K562 (cell line): ENCODE data around the gene SYF2. TPM values are rescaled to one million over a fixed set of nuclear protein-coding genes. Genes with fewer than 3 reads are reported as not detected.

ENCODE experiments used
- BACH1 ChIP-seq: fragments of 200-800 bp; sonication (Bioruptor generic); IDR thresholded peaks from 2 replicates; pipeline ENCODE4 v1.6.1; 2016; ENCODE audit warnings: missing genetic modification characterization, missing compliant biosample characterization
- CHD1 ChIP-seq: fragments of 200-600 bp; sonication (generic); IDR thresholded peaks from one replicate; pipeline ENCODE4 v1.6.1; 2012; ENCODE audit warnings: mild to moderate bottlenecking, moderate library complexity, low read length, inconsistent platforms
- E2F3 ChIP-seq: fragments of 250-450 bp; sonication (Bioruptor Pico); IDR thresholded peaks from 2 replicates; pipeline ENCODE4 v1.4.0; 2020; ENCODE audit warnings: mild to moderate bottlenecking
- ETV5 ChIP-seq: sonication (generic); formaldehyde crosslinking; IDR thresholded peaks from 2 replicates; pipeline ENCODE4 v1.4.0; 2020; ENCODE audit warnings: low read depth, mild to moderate bottlenecking, missing genetic modification reagents
- FOXP1 ChIP-seq: sonication (generic); formaldehyde crosslinking; IDR thresholded peaks from 2 replicates; pipeline ENCODE4 v1.8.0; 2022; ENCODE audit warnings: mild to moderate bottlenecking, missing genetic modification reagents
- HDAC3 ChIP-seq: fragments of 450-650 bp; IDR thresholded peaks from 2 replicates; pipeline ENCODE4 v1.6.1; 2018; ENCODE audit warnings: borderline replicate concordance, mild to moderate bottlenecking, moderate library complexity; ENCODE audit not compliant: partially characterized antibody
- NCOA4 ChIP-seq: fragments of 450-650 bp; IDR thresholded peaks from 2 replicates; pipeline ENCODE4 v1.6.1; 2018; ENCODE audit warnings: mild to moderate bottlenecking; ENCODE audit not compliant: partially characterized antibody
- PRMT5 ChIP-seq: sonication (generic); formaldehyde crosslinking; IDR thresholded peaks from 2 replicates; pipeline ENCODE4 v1.5.0; 2020; ENCODE audit warnings: missing genetic modification reagents
- RAD51 ChIP-seq: fragments of 450-650 bp; IDR thresholded peaks from 2 replicates; pipeline ENCODE4 v1.7.1; 2016; ENCODE audit warnings: low read depth, mild to moderate bottlenecking, borderline replicate concordance
- RUNX1 ChIP-seq: sonication (generic); IDR thresholded peaks from 2 replicates; pipeline ENCODE4 v1.6.1; 2016; ENCODE audit warnings: antibody characterized with exemption, low read depth
- SIN3B ChIP-seq: fragments of 450-650 bp; IDR thresholded peaks from 2 replicates; pipeline ENCODE4 v1.6.1; 2017; ENCODE audit warnings: low read depth, mild to moderate bottlenecking, moderate library complexity
- ZEB2 ChIP-seq: fragments of 450-650 bp; IDR thresholded peaks from 2 replicates; pipeline ENCODE4 v1.6.1; 2016
- ZNF695 ChIP-seq: fragments of 450-650 bp; formaldehyde crosslinking; IDR thresholded peaks from 2 replicates; pipeline ENCODE4 v1.4.0; 2020; ENCODE audit warnings: mild to moderate bottlenecking, moderate library complexity
- polyA plus RNA-seq, 8 experiments: library from polyadenylated mRNA; depleted of rRNA in 4 of 8; stranded (reverse) in 5 of 8; unstranded in 3 of 8; fragments of >200 nt; fragmentation: Nextera tagmentation in 2 of 8; fragmentation: Illumina TruSeq in 1 of 8; extraction: Ambion mirVana in 2 of 8; extraction: Trizol in 1 of 8; gene quantifications; 2 replicates each; pipeline versions ENCODE4 v1.2.1 to v1.2.3, GENCODE V29; 2011 to 2014; ENCODE audit warnings: inconsistent platforms in 1 of 8, missing spikeins in 1 of 8
- total RNA-seq, 7 experiments: library from RNA; depleted of rRNA in 6 of 7; stranded (reverse); fragments of >200 nt in 6 of 7; fragmentation: Illumina TruSeq in 2 of 7; extraction: Trizol in 2 of 7; gene quantifications; 2 replicates each; pipeline versions ENCODE4 v1.2.1 to v1.2.3, GENCODE V29; 2011 to 2021; ENCODE audit warnings: low replicate concordance in 1 of 7
- TF ChIP-seq, protein P1 (sequence below): IDR thresholded peaks from 2 replicates; pipeline ENCODE4 v1.6.1; 2014; ENCODE audit warnings: antibody characterized with exemption
- TF ChIP-seq, protein P2 (sequence below): fragments of 250-450 bp; sonication (Bioruptor Pico); IDR thresholded peaks from 2 replicates; pipeline ENCODE4 v1.4.0; 2020; ENCODE audit warnings: mild to moderate bottlenecking, moderate library complexity, borderline replicate concordance
- TF ChIP-seq, protein P3 (sequence below): fragments of 250-450 bp; sonication (Bioruptor Pico); IDR thresholded peaks from 2 replicates; pipeline ENCODE4 v1.5.0; 2022; ENCODE audit warnings: mild to moderate bottlenecking
- TF ChIP-seq, protein P4 (sequence below): fragments of 250-450 bp; sonication (Bioruptor Pico); IDR thresholded peaks from 2 replicates; pipeline ENCODE4 v1.4.0; 2020; ENCODE audit warnings: borderline replicate concordance

Gene SYF2
- total and polyA plus RNA-seq, 9 of the 15 experiments (the other 6 are each of a cell fraction or from before 2014, with no cell fraction given): 20.9 to 69.0 (median 43.2) TPM

DNA sequence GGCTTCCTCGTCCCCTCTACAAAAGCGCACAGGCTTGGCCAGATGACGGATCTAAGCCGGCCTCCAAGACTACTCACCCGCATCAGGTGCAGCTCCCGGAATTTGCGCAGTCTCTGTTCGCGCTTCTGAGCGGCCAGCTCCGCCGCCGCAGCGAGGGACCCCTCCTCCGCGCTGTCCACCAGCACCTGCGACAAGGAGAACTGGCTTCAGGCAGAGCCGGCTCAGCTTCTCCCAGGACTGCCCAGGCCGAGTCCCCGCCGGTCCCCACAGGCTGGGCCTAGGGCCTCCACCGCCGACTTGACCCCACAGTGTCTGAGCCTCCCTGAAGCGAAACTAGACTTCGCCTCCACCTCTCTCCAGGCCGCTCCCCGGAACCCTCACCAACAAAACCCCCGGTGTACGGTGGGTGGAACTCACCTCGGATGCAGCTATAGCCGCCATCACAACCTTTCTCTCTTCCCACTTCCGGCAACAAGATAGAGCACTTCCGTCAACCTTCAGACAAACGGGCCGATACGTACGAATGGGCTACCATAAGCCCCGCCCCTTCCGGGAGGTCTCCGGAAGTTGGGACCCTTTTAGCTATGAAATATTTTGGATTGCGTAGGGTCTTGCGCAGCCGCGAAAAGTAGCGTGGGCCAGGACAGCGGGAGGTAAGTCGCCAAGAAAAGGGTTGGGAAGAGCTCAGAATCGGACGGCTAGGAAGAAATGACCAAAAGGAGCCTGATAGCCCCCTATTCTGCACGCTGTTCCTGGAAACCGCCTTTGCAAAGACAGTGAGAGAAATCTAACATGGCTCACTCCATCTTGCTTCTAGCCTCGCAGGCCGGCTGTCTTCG, at the start of gene SYF2 (continued):
- TF ChIP-seq RUNX1 (0 out of 2 replicates have a peak, but pooled peaks have one; percentile 34), ETV5 (CRISPR knock-in tag) (peak; percentile 94), E2F3 (CRISPR knock-in tag) (peak; percentile 84), FOXP1 (CRISPR knock-in tag) (peak; percentile 95), ZEB2 (no peak), RAD51 (no peak), ZNF695 (CRISPR knock-in tag) (0 out of 2 replicates have a peak, but pooled peaks have one; percentile 69), NCOA4 (no peak), BACH1 (tag) (peak; percentile 81; the same call in 1 of the 2 replicates), SIN3B (peak; percentile 97), CHD1 (no peak), HDAC3 (peak; percentile 7), PRMT5 (CRISPR knock-in tag) (no peak)
- TF ChIP-seq, protein P1, sequence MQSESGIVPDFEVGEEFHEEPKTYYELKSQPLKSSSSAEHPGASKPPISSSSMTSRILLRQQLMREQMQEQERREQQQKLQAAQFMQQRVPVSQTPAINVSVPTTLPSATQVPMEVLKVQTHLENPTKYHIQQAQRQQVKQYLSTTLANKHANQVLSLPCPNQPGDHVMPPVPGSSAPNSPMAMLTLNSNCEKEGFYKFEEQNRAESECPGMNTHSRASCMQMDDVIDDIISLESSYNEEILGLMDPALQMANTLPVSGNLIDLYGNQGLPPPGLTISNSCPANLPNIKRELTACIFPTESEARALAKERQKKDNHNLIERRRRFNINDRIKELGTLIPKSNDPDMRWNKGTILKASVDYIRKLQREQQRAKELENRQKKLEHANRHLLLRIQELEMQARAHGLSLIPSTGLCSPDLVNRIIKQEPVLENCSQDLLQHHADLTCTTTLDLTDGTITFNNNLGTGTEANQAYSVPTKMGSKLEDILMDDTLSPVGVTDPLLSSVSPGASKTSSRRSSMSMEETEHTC: no peak
- TF ChIP-seq, protein P2, sequence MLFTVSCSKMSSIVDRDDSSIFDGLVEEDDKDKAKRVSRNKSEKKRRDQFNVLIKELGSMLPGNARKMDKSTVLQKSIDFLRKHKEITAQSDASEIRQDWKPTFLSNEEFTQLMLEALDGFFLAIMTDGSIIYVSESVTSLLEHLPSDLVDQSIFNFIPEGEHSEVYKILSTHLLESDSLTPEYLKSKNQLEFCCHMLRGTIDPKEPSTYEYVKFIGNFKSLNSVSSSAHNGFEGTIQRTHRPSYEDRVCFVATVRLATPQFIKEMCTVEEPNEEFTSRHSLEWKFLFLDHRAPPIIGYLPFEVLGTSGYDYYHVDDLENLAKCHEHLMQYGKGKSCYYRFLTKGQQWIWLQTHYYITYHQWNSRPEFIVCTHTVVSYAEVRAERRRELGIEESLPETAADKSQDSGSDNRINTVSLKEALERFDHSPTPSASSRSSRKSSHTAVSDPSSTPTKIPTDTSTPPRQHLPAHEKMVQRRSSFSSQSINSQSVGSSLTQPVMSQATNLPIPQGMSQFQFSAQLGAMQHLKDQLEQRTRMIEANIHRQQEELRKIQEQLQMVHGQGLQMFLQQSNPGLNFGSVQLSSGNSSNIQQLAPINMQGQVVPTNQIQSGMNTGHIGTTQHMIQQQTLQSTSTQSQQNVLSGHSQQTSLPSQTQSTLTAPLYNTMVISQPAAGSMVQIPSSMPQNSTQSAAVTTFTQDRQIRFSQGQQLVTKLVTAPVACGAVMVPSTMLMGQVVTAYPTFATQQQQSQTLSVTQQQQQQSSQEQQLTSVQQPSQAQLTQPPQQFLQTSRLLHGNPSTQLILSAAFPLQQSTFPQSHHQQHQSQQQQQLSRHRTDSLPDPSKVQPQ: no peak
- TF ChIP-seq, protein P3, sequence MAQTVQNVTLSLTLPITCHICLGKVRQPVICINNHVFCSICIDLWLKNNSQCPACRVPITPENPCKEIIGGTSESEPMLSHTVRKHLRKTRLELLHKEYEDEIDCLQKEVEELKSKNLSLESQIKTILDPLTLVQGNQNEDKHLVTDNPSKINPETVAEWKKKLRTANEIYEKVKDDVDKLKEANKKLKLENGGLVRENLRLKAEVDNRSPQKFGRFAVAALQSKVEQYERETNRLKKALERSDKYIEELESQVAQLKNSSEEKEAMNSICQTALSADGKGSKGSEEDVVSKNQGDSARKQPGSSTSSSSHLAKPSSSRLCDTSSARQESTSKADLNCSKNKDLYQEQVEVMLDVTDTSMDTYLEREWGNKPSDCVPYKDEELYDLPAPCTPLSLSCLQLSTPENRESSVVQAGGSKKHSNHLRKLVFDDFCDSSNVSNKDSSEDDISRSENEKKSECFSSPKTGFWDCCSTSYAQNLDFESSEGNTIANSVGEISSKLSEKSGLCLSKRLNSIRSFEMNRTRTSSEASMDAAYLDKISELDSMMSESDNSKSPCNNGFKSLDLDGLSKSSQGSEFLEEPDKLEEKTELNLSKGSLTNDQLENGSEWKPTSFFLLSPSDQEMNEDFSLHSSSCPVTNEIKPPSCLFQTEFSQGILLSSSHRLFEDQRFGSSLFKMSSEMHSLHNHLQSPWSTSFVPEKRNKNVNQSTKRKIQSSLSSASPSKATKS (CRISPR knock-in tag): no peak
- TF ChIP-seq, protein P4, sequence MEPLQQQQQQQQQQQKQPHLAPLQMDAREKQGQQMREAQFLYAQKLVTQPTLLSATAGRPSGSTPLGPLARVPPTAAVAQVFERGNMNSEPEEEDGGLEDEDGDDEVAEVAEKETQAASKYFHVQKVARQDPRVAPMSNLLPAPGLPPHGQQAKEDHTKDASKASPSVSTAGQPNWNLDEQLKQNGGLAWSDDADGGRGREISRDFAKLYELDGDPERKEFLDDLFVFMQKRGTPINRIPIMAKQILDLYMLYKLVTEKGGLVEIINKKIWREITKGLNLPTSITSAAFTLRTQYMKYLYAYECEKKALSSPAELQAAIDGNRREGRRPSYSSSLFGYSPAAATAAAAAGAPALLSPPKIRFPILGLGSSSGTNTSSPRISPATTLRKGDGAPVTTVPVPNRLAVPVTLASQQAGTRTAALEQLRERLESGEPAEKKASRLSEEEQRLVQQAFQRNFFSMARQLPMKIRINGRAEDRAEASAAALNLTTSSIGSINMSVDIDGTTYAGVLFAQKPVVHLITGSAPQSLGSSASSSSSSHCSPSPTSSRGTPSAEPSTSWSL (CRISPR knock-in tag): 0 out of 2 replicates have a peak, but pooled peaks have one; percentile 8
